ENCODE data around the gene ST8SIA5.

DNA sequence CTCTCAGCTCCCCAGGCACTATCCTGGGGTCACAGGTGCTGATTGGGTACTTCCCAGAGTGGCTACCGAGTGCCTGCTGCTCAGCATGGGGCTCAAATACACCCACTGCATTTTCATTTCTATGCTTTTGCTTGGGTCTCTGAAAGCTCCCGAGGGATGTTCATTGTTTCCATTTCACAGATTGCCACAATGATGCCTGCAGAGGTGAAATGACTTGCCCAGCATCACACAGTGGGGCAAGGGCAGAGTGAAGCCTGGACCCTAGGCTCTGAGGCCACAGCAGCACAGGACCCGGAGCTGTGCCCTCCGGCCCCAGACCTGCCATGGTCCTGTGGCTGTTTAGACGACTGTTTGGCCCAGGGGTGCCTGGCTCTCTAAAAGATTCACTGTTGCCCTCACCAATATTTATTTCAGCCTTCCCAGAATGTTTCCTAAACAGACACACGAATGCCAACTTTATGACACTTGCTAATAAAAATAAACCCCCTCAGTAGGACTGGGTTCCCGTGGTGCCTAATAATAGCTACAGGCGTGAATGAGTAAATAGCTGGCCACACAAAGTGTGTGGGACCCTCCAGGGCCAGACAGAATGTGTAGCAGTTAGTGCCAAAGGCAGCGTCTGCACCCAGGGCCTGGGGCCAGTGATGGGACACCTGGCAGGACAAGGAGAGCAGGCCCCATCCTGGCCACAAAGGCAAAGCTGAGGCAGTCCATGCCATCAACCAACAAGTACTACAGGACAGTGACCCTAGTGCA lies 11.5 kb upstream of the ST8SIA5 start:
- TF ChIP-seq EZH2 (IDR thresholded peaks at IDR 0.05; ENCODE audit: insufficient read depth, poor library complexity, severe bottlenecking) (no peak), EZH2phosphoT487 (IDR thresholded peaks at IDR 0.05; ENCODE audit: insufficient read depth, low read depth) (no peak)

Measured in GM23248 (cell line).